Stimulated activated effector memory CD8-positive, alpha-beta T cell treated with anti-CD3 and anti-CD28 coated beads, Interleukin-12 subunit alpha, Interleukin-12 subunit beta, amount 100 ng/mL, for 72 hours (primary cell): ENCODE results near the gene CEMIP.

Experiments
- ATAC-seq: fragments of 150-1000 bp; cut with Tn5 transposase; 2 replicates; pipeline ENCODE4 v1.10.0; 2021
- DNase-seq, 2 donors: peaks; one replicate each; pipeline ENCODE4 v3.0.0; 2021 to 2022; ENCODE audit warnings: low spot score in 2 of 2
- H3K27ac Mint-ChIP-seq: one replicate; pipeline ENCODE4 v1.8.0; 2022; ENCODE audit warnings: mild to moderate bottlenecking, mixed read lengths
- H3K36me3 Mint-ChIP-seq: one replicate; pipeline ENCODE4 v1.8.0; 2022; ENCODE audit warnings: mild to moderate bottlenecking, mixed read lengths
- H3K4me1 Mint-ChIP-seq: one replicate; pipeline ENCODE4 v1.8.0; 2022; ENCODE audit warnings: mixed read lengths
- H3K4me3 Mint-ChIP-seq: one replicate; pipeline ENCODE4 v1.8.0; 2022; ENCODE audit warnings: mild to moderate bottlenecking, mixed read lengths
- H3K9me3 Mint-ChIP-seq: one replicate; pipeline ENCODE4 v1.8.0; 2022; ENCODE audit warnings: mixed read lengths

CEMIP gene

GRCh38 chr15:80835336-80835735 lies 56.2 kb downstream of the CEMIP start:
- DNase-seq (no peak), ATAC-seq (no peak)
- Mint-ChIP-seq H3K36me3 (no peaks in the 10 kb centered on the region), H3K4me3 (no peak overlapping the region), H3K9me3 (no peaks in the 10 kb centered on the region), H3K4me1 (no peaks in the 10 kb centered on the region), H3K27ac (no peak overlapping the region)

- no peaks in the 10 kb centered on the region for H3K36me3 Mint-ChIP-seq
- ATAC-seq = no peak
- H3K9me3 Mint-ChIP-seq = no peaks in the 10 kb centered on the region
- no peak for DNase-seq
- no peaks in the 10 kb centered on the region for H3K4me1 Mint-ChIP-seq
- no peak overlapping the region for H3K4me3 Mint-ChIP-seq
- H3K27ac Mint-ChIP-seq = no peak overlapping the region
Measured at GRCh38 chr15:80836223-80836622, 57.1 kb downstream of the CEMIP start.

- Mint-ChIP-seq H3K36me3 (no peaks in the 10 kb centered on the region), H3K9me3 (no peaks in the 10 kb centered on the region), H3K4me1 (no peaks in the 10 kb centered on the region), H3K4me3 (no peak overlapping the region), H3K27ac (no peak overlapping the region)
- no peak for ATAC-seq
- no peak for DNase-seq
Measured at GRCh38 chr15:80837006-80837405, 57.8 kb downstream of the CEMIP start.

GRCh38 chr15:80838012-80838411 lies 58.8 kb downstream of the CEMIP start:
- no peaks in the 10 kb centered on the region for H3K9me3 Mint-ChIP-seq
- H3K27ac Mint-ChIP-seq = no peak overlapping the region
- H3K4me1 Mint-ChIP-seq = no peaks in the 10 kb centered on the region
- ATAC-seq = no peak
- H3K36me3 Mint-ChIP-seq = no peaks in the 10 kb centered on the region
- no peak overlapping the region for H3K4me3 Mint-ChIP-seq
- no peak for DNase-seq

GRCh38 chr15:80838666-80839065 lies 59.5 kb downstream of the CEMIP start:
- ATAC-seq (no peak), DNase-seq (no peak)
- Mint-ChIP-seq H3K36me3 (no peaks in the 10 kb centered on the region), H3K4me3 (no peak overlapping the region), H3K4me1 (no peaks in the 10 kb centered on the region), H3K9me3 (no peaks in the 10 kb centered on the region), H3K27ac (no peak overlapping the region)

GRCh38 chr15:80839764-80840130 lies 60.6 kb downstream of the CEMIP start:
- Mint-ChIP-seq H3K9me3 (no peaks in the 10 kb centered on the region), H3K36me3 (no peaks in the 10 kb centered on the region), H3K4me1 (no peaks in the 10 kb centered on the region), H3K27ac (peak overlapping the region; percentile 29), H3K4me3 (no peak overlapping the region)
- DNase-seq = no peak
- no peak for ATAC-seq

GRCh38 chr15:80840182-80841130 lies 61.3 kb downstream of the CEMIP start:
- no peaks in the 10 kb centered on the region for H3K4me1 Mint-ChIP-seq
- no peak for ATAC-seq
- H3K36me3 Mint-ChIP-seq = no peaks in the 10 kb centered on the region

GRCh38 chr15:80841541-80841940 lies 62.4 kb downstream of the CEMIP start:
- ATAC-seq (no peak), DNase-seq (no peak)
- H3K36me3 Mint-ChIP-seq = no peaks in the 10 kb centered on the region
- no peaks in the 10 kb centered on the region for H3K9me3 Mint-ChIP-seq
- H3K4me1 Mint-ChIP-seq = no peaks in the 10 kb centered on the region
- no peak overlapping the region for H3K4me3 Mint-ChIP-seq
- H3K27ac Mint-ChIP-seq = no peak overlapping the region

More at GRCh38 chr15:80840182-80841130, 61.3 kb downstream of the CEMIP start:
- no peak for DNase-seq
- H3K9me3 Mint-ChIP-seq = no peaks in the 10 kb centered on the region
- H3K27ac Mint-ChIP-seq = peak overlapping the region; percentile 29
- no peak overlapping the region for H3K4me3 Mint-ChIP-seq

- H3K4me1 Mint-ChIP-seq = no peaks in the 10 kb centered on the region
- no peak for ATAC-seq
- H3K27ac Mint-ChIP-seq = no peak overlapping the region
- DNase-seq = no peak
- H3K9me3 Mint-ChIP-seq = no peaks in the 10 kb centered on the region
- H3K4me3 Mint-ChIP-seq = no peak overlapping the region
- no peaks in the 10 kb centered on the region for H3K36me3 Mint-ChIP-seq
Measured at GRCh38 chr15:80844011-80844732, 65.0 kb downstream of the CEMIP start.

GRCh38 chr15:80846031-80846815 lies 67.1 kb downstream of the CEMIP start:
- no peaks in the 10 kb centered on the region for H3K36me3 Mint-ChIP-seq

GRCh38 chr15:80849308-80849707 lies 70.1 kb downstream of the CEMIP start:
- no peak for DNase-seq
- Mint-ChIP-seq H3K9me3 (no peaks in the 10 kb centered on the region), H3K4me3 (no peak overlapping the region), H3K4me1 (no peaks in the 10 kb centered on the region), H3K36me3 (no peaks in the 10 kb centered on the region), H3K27ac (no peak overlapping the region)
- ATAC-seq = no peak

More at GRCh38 chr15:80846031-80846815, 67.1 kb downstream of the CEMIP start:
- no peak overlapping the region for H3K4me3 Mint-ChIP-seq
- DNase-seq (no peak), ATAC-seq (no peak)
- H3K9me3 Mint-ChIP-seq = no peaks in the 10 kb centered on the region
- no peaks in the 10 kb centered on the region for H3K4me1 Mint-ChIP-seq
- no peak overlapping the region for H3K27ac Mint-ChIP-seq

GRCh38 chr15:80850941-80851451 lies 71.8 kb downstream of the CEMIP start:
- ATAC-seq (no peak), DNase-seq (no peak)
- H3K36me3 Mint-ChIP-seq = no peaks in the 10 kb centered on the region
- no peaks in the 10 kb centered on the region for H3K4me1 Mint-ChIP-seq
- H3K9me3 Mint-ChIP-seq = no peaks in the 10 kb centered on the region
- no peak overlapping the region for H3K4me3 Mint-ChIP-seq
- no peak overlapping the region for H3K27ac Mint-ChIP-seq

- Mint-ChIP-seq H3K4me1 (no peaks in the 10 kb centered on the region), H3K27ac (no peak overlapping the region), H3K36me3 (no peaks in the 10 kb centered on the region), H3K9me3 (no peaks in the 10 kb centered on the region), H3K4me3 (no peak overlapping the region)
- DNase-seq = no peak
- ATAC-seq = no peak
Measured at GRCh38 chr15:80852676-80853075, 73.5 kb downstream of the CEMIP start.

- H3K4me1 Mint-ChIP-seq = no peaks in the 10 kb centered on the region
- no peaks in the 10 kb centered on the region for H3K9me3 Mint-ChIP-seq
- DNase-seq (no peak), ATAC-seq (no peak)
- no peaks in the 10 kb centered on the region for H3K36me3 Mint-ChIP-seq
- no peak overlapping the region for H3K27ac Mint-ChIP-seq
- H3K4me3 Mint-ChIP-seq = no peak overlapping the region
Measured at GRCh38 chr15:80854104-80854503, 74.9 kb downstream of the CEMIP start.

GRCh38 chr15:80855206-80855605 lies 76.0 kb downstream of the CEMIP start:
- no peak for DNase-seq

More at GRCh38 chr15:80855206-80855605, 76.0 kb downstream of the CEMIP start:
- ATAC-seq = no peak
- Mint-ChIP-seq H3K27ac (no peak overlapping the region), H3K9me3 (no peaks in the 10 kb centered on the region), H3K4me3 (no peak overlapping the region), H3K36me3 (no peaks in the 10 kb centered on the region), H3K4me1 (no peaks in the 10 kb centered on the region)
